HG02798 (cell line): Measurements from ENCODE around the gene GLP1R.

Experiments used
- ATAC-seq: cut with Tn5 transposase; IDR thresholded peaks from one replicate; pipeline ENCODE4 v1.9.1; 2021; ENCODE audit warnings: mild to moderate bottlenecking; ENCODE audit not compliant: unreplicated experiment, poor library complexity

GLP1R gene

GRCh38 chr6:39060467-39061160, 12.0 kb downstream of the GLP1R start:
- ATAC-seq: no peak

- ATAC-seq: no peak
These were observed 12.6 kb downstream of the GLP1R start for GRCh38 chr6:39061182-39061581.

- no peak for ATAC-seq
These were observed 13.0 kb downstream of the GLP1R start for GRCh38 chr6:39061588-39061987.

GRCh38 chr6:39062014-39062740, 13.6 kb downstream of the GLP1R start:
- no peak for ATAC-seq

GRCh38 chr6:39063526-39063925, 14.9 kb downstream of the GLP1R start:
- no peak for ATAC-seq

- ATAC-seq: no peak
These were observed 17.0 kb downstream of the GLP1R start for GRCh38 chr6:39065561-39065960.

GRCh38 chr6:39068391-39068790, 19.8 kb downstream of the GLP1R start:
- no peak for ATAC-seq

GRCh38 chr6:39072830-39073229, 24.2 kb downstream of the GLP1R start:
- no peak for ATAC-seq

- no peak for ATAC-seq
These were observed 25.1 kb downstream of the GLP1R start for GRCh38 chr6:39073471-39074355.

- no peak for ATAC-seq
These were observed 25.9 kb downstream of the GLP1R start for GRCh38 chr6:39074486-39074885.

- ATAC-seq: no peak
These were observed 26.6 kb downstream of the GLP1R start for GRCh38 chr6:39075010-39075686.

GRCh38 chr6:39075807-39076622, 27.4 kb downstream of the GLP1R start:
- ATAC-seq: no peak

- no peak for ATAC-seq
These were observed 28.3 kb downstream of the GLP1R start for GRCh38 chr6:39076623-39077535.

GRCh38 chr6:39077882-39078594, 29.5 kb downstream of the GLP1R start:
- ATAC-seq: no peak

- no peak for ATAC-seq
These were observed 30.1 kb downstream of the GLP1R start for GRCh38 chr6:39078695-39079094.

GRCh38 chr6:39079197-39080125, 30.9 kb downstream of the GLP1R start:
- ATAC-seq: no peak
